H1 (cell line): Measurements from ENCODE around the gene MYOT. TPM values are rescaled to one million over a fixed set of nuclear protein-coding genes. Genes with fewer than 3 reads are reported as not detected.

ENCODE experiments used
- CTCF ChIA-PET: fragments of 300-600 bp; sonication (Branson Sonifier 250); formaldehyde crosslinking; loops from one replicate; lab custom pipeline; 2021; ENCODE audit not compliant: partially characterized antibody; lab: Charles Lee
- POLR2A ChIA-PET: fragments of 300-600 bp; sonication (Branson Sonifier 250); formaldehyde crosslinking; loops from one replicate; lab custom pipeline; 2021; ENCODE audit warnings: inconsistent platforms; ENCODE audit not compliant: partially characterized antibody; lab: Charles Lee
- DNase-seq, 2 experiments: peaks; one replicate each; pipeline versions ENCODE4 v3.0.0 to v3.0.0-alpha.2; 2010 to 2022; ENCODE audit warnings: low spot score in 2 of 2, low read depth in 1 of 2, mixed read lengths in 1 of 2
- FAIRE-seq: peaks from 2 replicates; lab custom pipeline; 2011; peaks lifted over from hg19 to GRCh38; lab: Jason Lieb, UNC
- H2AFZ ChIP-seq: 2 replicates; pipeline ENCODE4 v1.8.1; 2012; ENCODE audit warnings: low read length, inconsistent platforms
- H2AK5ac ChIP-seq: 2 replicates; pipeline ENCODE4 v1.6.1; 2013; ENCODE audit warnings: low read depth, low read length
- H2BK120ac ChIP-seq: replicated peaks from 2 replicates; pipeline ENCODE3; 2013; ENCODE audit warnings: low read depth, low read length, inconsistent platforms
- H2BK12ac ChIP-seq: 2 replicates; pipeline ENCODE4 v1.6.1; 2013; ENCODE audit warnings: low read depth, low read length
- H2BK15ac ChIP-seq: 2 replicates; pipeline ENCODE4 v1.6.1; 2013; ENCODE audit warnings: low read length
- H2BK20ac ChIP-seq: 2 replicates; pipeline ENCODE4 v1.6.1; 2013; ENCODE audit warnings: low read length
- H2BK5ac ChIP-seq: 2 replicates; pipeline ENCODE4 v1.6.1; 2013; ENCODE audit warnings: low read depth, low read length
- H3K14ac ChIP-seq: 2 replicates; pipeline ENCODE4 v1.6.1; 2013; ENCODE audit warnings: inconsistent platforms; ENCODE audit not compliant: insufficient read length
- H3K18ac ChIP-seq: 2 replicates; pipeline ENCODE4 v1.6.1; 2013; ENCODE audit warnings: low read length; ENCODE audit errors: extremely low read depth
- H3K23ac ChIP-seq: 2 replicates; pipeline ENCODE4 v1.6.1; 2013; ENCODE audit warnings: inconsistent platforms; ENCODE audit not compliant: insufficient read length
- H3K23me2 ChIP-seq: 2 replicates; pipeline ENCODE4 v1.6.1; 2013; ENCODE audit warnings: low read depth, low read length
- H3K27ac ChIP-seq: 2 replicates; pipeline ENCODE4 v1.6.1; 2011; ENCODE audit warnings: low read depth, low read length, inconsistent platforms
- H3K27me3 ChIP-seq, 4 experiments: replicated peaks in 1 of 4; 1 replicate in 1 of 4; 2 replicates in 3 of 4; pipeline versions ENCODE4 v1.6.1 to v1.8.1; 2011 to 2013; ENCODE audit warnings: low read length in 3 of 4, mild to moderate bottlenecking in 3 of 4, inconsistent platforms in 2 of 4, mixed read lengths in 2 of 4, moderate library complexity in 1 of 4; ENCODE audit not compliant: control insufficient read depth in 3 of 4, insufficient read depth in 3 of 4; ENCODE audit errors: extremely low read depth in 1 of 4
- H3K36me3 ChIP-seq, 4 experiments: 2 replicates each; pipeline versions ENCODE4 v1.6.1 to v1.8.1; 2011 to 2013; ENCODE audit warnings: mild to moderate bottlenecking in 4 of 4, low read length in 3 of 4, moderate library complexity in 2 of 4, control low read depth in 1 of 4, inconsistent platforms in 1 of 4; ENCODE audit not compliant: insufficient read depth in 4 of 4, control insufficient read depth in 2 of 4
- H3K4ac ChIP-seq: replicated peaks from 2 replicates; pipeline ENCODE3; 2013; ENCODE audit warnings: low read length, low read depth, mixed read lengths, inconsistent platforms; ENCODE audit not compliant: insufficient read length
- H3K4me1 ChIP-seq, 4 experiments: replicated peaks in 1 of 4; 1 replicate in 1 of 4; 2 replicates in 3 of 4; pipeline versions ENCODE4 v1.6.1 to v1.8.1; 2011 to 2013; ENCODE audit warnings: low read length in 3 of 4, inconsistent platforms in 2 of 4, mixed read lengths in 1 of 4; ENCODE audit not compliant: insufficient read depth in 4 of 4, control insufficient read depth in 3 of 4
- H3K4me2 ChIP-seq, 2 experiments: 2 replicates each; pipeline versions ENCODE4 v1.6.1 to v1.8.1; 2011 to 2013; ENCODE audit warnings: low read depth in 2 of 2, low read length in 2 of 2, control low read depth in 1 of 2, inconsistent platforms in 1 of 2, mild to moderate bottlenecking in 1 of 2; ENCODE audit not compliant: insufficient read depth in 1 of 2
- H3K4me3 ChIP-seq, 4 experiments: fragments of 200-600, 300-600 bp in 1 of 4; sonication (generic), shearing (Covaris generic), sonication (Bioruptor Twin) in 1 of 4; 2 replicates each; pipeline versions ENCODE4 v1.5.1 to v1.8.1; 2011 to 2016; ENCODE audit warnings: low read length in 4 of 4, low read depth in 3 of 4, control low read depth in 2 of 4, inconsistent platforms in 2 of 4, mild to moderate bottlenecking in 2 of 4, mixed read lengths in 1 of 4, moderate library complexity in 1 of 4; ENCODE audit not compliant: insufficient read depth in 2 of 4; ENCODE audit errors: extremely low read depth in 1 of 4
- H3K56ac ChIP-seq: replicated peaks from 2 replicates; pipeline ENCODE3; 2013; ENCODE audit warnings: low read depth, mild to moderate bottlenecking, mixed read lengths, low read length, inconsistent platforms; ENCODE audit not compliant: insufficient read length
- H3K79me1 ChIP-seq: 2 replicates; pipeline ENCODE4 v1.6.1; 2013; ENCODE audit warnings: low read depth, low read length, control low read depth
- H3K79me2 ChIP-seq, 2 experiments: 2 replicates each; pipeline versions ENCODE4 v1.6.1 to v1.8.1; 2012 to 2013; ENCODE audit warnings: low read length in 2 of 2, mild to moderate bottlenecking in 2 of 2, inconsistent platforms in 1 of 2; ENCODE audit not compliant: insufficient read depth in 2 of 2, control insufficient read depth in 1 of 2
- H3K9ac ChIP-seq, 4 experiments: replicated peaks in 1 of 4; 1 replicate in 1 of 4; 2 replicates in 3 of 4; pipeline versions ENCODE4 v1.6.1 to v1.8.1; 2011 to 2013; ENCODE audit warnings: low read depth in 3 of 4, low read length in 3 of 4, control low read depth in 2 of 4, mild to moderate bottlenecking in 2 of 4, moderate library complexity in 2 of 4, inconsistent platforms in 1 of 4; ENCODE audit errors: extremely low read depth in 1 of 4
- H3K9me3 ChIP-seq, 2 experiments: 2 replicates each; pipeline versions ENCODE4 v1.6.1 to v1.8.1; 2012 to 2013; ENCODE audit warnings: mild to moderate bottlenecking in 2 of 2, moderate library complexity in 2 of 2, control low read depth in 1 of 2, inconsistent platforms in 1 of 2, low read depth in 1 of 2, low read length in 1 of 2, mixed read lengths in 1 of 2; ENCODE audit not compliant: insufficient read depth in 2 of 2
- H4K20me1 ChIP-seq, 2 experiments: replicated peaks in 1 of 2; 2 replicates each; pipeline versions ENCODE3 to v1.8.1; 2011 to 2013; ENCODE audit warnings: inconsistent platforms in 2 of 2, low read length in 2 of 2, mild to moderate bottlenecking in 1 of 2; ENCODE audit not compliant: insufficient read depth in 2 of 2, control insufficient read depth in 1 of 2
- H4K5ac ChIP-seq: 2 replicates; pipeline ENCODE4 v1.6.1; 2013; ENCODE audit warnings: low read length, low read depth, mixed read lengths, inconsistent platforms; ENCODE audit not compliant: insufficient read length
- H4K8ac ChIP-seq: 2 replicates; pipeline ENCODE4 v1.8.0; 2013; ENCODE audit warnings: mild to moderate bottlenecking, moderate library complexity, low read length, inconsistent platforms; ENCODE audit not compliant: insufficient read depth; ENCODE audit errors: extremely low read depth
- H4K91ac ChIP-seq: replicated peaks from 2 replicates; pipeline ENCODE3; 2013; ENCODE audit warnings: low read length, mixed read lengths, inconsistent platforms; ENCODE audit not compliant: insufficient read length
- EP300 ChIP-seq, 2 experiments: IDR thresholded peaks; 1 replicate in 1 of 2; 2 replicates in 1 of 2; pipeline ENCODE4 v1.6.1; 2011 to 2012; ENCODE audit warnings: low read depth in 2 of 2, low read length in 2 of 2, mild to moderate bottlenecking in 2 of 2, borderline replicate concordance in 1 of 2, inconsistent platforms in 1 of 2, moderate library complexity in 1 of 2
- KDM4A ChIP-seq: IDR thresholded peaks from one replicate; pipeline ENCODE4 v1.7.1; 2012; ENCODE audit warnings: low read depth, mild to moderate bottlenecking, moderate library complexity, low read length, inconsistent platforms; ENCODE audit not compliant: severe bottlenecking
- RNF2 ChIP-seq: fragments of 200-900, 300-1000 bp; sonication (generic); IDR thresholded peaks from 2 replicates; pipeline ENCODE4 v1.7.1; 2016; ENCODE audit warnings: borderline replicate concordance, low read depth, mild to moderate bottlenecking, antibody characterized with exemption, low read length; ENCODE audit not compliant: poor library complexity, severe bottlenecking; ENCODE audit errors: missing control alignments
- SIRT6 ChIP-seq: IDR thresholded peaks from one replicate; pipeline ENCODE4 v1.7.1; 2012; ENCODE audit warnings: low read length, inconsistent platforms
- TEAD4 ChIP-seq: IDR thresholded peaks from 2 replicates; pipeline ENCODE4 v1.6.1; 2012; ENCODE audit warnings: low read depth, low read length, inconsistent platforms, mixed read lengths
- WGBS, 2 experiments: shearing (Covaris generic) in 1 of 2; methylation state at CpG; one replicate each; pipeline versions ENCODE4 v1.1.6 to v1.1.7; 2013 to 2015; ENCODE audit warnings: low lambda C conversion rate in 2 of 2, mixed read lengths in 2 of 2, inconsistent platforms in 1 of 2, low coverage in 1 of 2, missing lambda C conversion rate in 1 of 2; ENCODE audit not compliant: insufficient replicate concordance in 2 of 2, insufficient coverage in 1 of 2, insufficient read length in 1 of 2; ENCODE audit errors: extremely low coverage in 1 of 2, missing lambda C conversion rate in 1 of 2; 5-methylcytosine and 5-hydroxymethylcytosine counted together
- polyA plus RNA-seq, 7 experiments: library from polyadenylated mRNA; depleted of rRNA in 3 of 7; stranded (reverse) in 5 of 7; unstranded in 2 of 7; fragments of >200 nt in 5 of 7; fragments of 200-250 nt in 2 of 7; gene quantifications; 1 replicate in 5 of 7; 2 replicates in 1 of 7; 4 replicates in 1 of 7; pipeline versions ENCODE4 v1.2.1 to v1.2.3, GENCODE V29; 2011 to 2013; ENCODE audit warnings: missing spikeins in 2 of 7, mixed read lengths in 2 of 7
- total RNA-seq: library from RNA; stranded (reverse); fragmentation: NEBNext Ultra II Directional; extraction: Animal tissue kit (Norgen Biotek cat#: 25700); gene quantifications from 2 replicates; pipeline ENCODE4 v1.2.1, GENCODE V29; 2021

Gene MYOT
- total and polyA plus RNA-seq, 2 of the 8 experiments (the other 6 are each of a cell fraction or from before 2014, with no cell fraction given): not detected

DNA sequence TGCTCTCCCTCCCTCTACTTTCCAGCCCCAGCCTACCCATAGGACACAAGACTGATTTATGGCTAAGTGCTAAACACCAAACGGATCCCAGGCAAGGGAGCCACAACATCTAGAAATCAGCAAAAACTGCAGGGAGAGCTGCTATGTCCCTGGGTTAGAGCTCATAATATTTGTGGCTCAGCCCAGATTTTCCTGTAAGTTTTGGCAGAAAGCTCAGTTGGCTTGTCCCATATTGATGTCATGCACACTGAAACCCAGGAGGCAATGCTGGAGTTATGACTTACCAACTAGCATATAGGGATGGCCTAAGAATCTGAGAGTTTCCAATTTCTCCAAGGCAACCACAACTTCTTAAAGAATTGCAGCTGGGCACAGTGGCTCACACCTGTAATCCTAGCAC lies 44.7 kb upstream of the MYOT start:
- Histone ChIP-seq H2BK20ac (no peak overlapping the region), H3K79me1 (no peaks in the 10 kb centered on the region), H3K18ac (no peak overlapping the region), H3K36me3 (no peaks in the 10 kb centered on the region), H3K4ac (no peak overlapping the region), H4K5ac (no peak overlapping the region), H3K9ac (no peak overlapping the region), H4K8ac (no peak overlapping the region), H4K91ac (no peak overlapping the region), H2BK5ac (no peak overlapping the region), H3K23ac (no peak overlapping the region), H3K14ac (no peak overlapping the region), H3K56ac (no peak overlapping the region), H2AK5ac (no peak overlapping the region), H3K4me1 (peaks cover 0 to 4% (median 1%) of the 10 kb centered on the region in 4 experiments; a peak in 2 of 7 replicates), H2BK12ac (no peak overlapping the region), H2AFZ (no peak overlapping the region), H2BK120ac (no peak overlapping the region), H3K79me2 (no peaks in the 10 kb centered on the region), H3K9me3 (no peaks in the 10 kb centered on the region), H2BK15ac (no peak overlapping the region), H3K4me3 (no peak overlapping the region), H3K4me2 (no peak overlapping the region), H3K23me2 (no peaks in the 10 kb centered on the region), H4K20me1 (no peaks in the 10 kb centered on the region), H3K27ac (no peak overlapping the region), H3K27me3 (peaks cover 0 to 1% (median 0%) of the 10 kb centered on the region in 4 experiments; a peak in 1 of 7 replicates)
- FAIRE-seq: no peak
- TF ChIP-seq EP300 (IDR thresholded peaks at IDR 0.05; ENCODE audit: borderline replicate concordance in 1 of 2, low read depth in 2 of 2, low read length in 2 of 2): no peak
- TF ChIP-seq TEAD4: no peak
- TF ChIP-seq KDM4A: no peak
- no peak for TF ChIP-seq RNF2
- TF ChIP-seq SIRT6: no peak
- CTCF ChIA-PET: interaction anchor here (0.6 to 2.4 kb wide), 22 partner anchors 10 to 298 kb away, joined by 3 to 61 read pairs (median 4); partner anchors contain the start of gene KLHL3
- WGBS, 2 experiments: 83% methylated on average over 1 of the region's 1 CpG; no CpG with 5 or more reads in 1 of the 2 experiments
- POLR2A ChIA-PET: interaction anchor here (0.8 to 1.3 kb wide), 3 partner anchors 44 to 168 kb away, joined by 3 to 5 read pairs (median 3); partner anchors contain the start of gene HNRNPA0
- no peak for DNase-seq
